Hepatocyte (in vitro differentiated cells): ENCODE measurements around the gene MTHFR. TPM values are rescaled to one million over a fixed set of nuclear protein-coding genes. Genes with fewer than 3 reads are reported as not detected.

Experiments
- DNase-seq: peaks from one replicate; pipeline ENCODE4 v3.0.0-alpha.2; 2016; ENCODE audit warnings: low spot score
- H2AFZ ChIP-seq: fragments of 200-600 bp; sonication (generic); 2 replicates; pipeline ENCODE4 v1.6.0; 2016; ENCODE audit warnings: antibody characterized with exemption, mild to moderate bottlenecking
- H3K27ac ChIP-seq: fragments of 200-600 bp; sonication (generic); 2 replicates; pipeline ENCODE4 v1.5.1; 2016; ENCODE audit warnings: mild to moderate bottlenecking
- H3K27me3 ChIP-seq: fragments of 200-600 bp; sonication (generic); 2 replicates; pipeline ENCODE4 v1.6.1; 2016
- H3K36me3 ChIP-seq: fragments of 200-600 bp; sonication (generic); replicated peaks from 2 replicates; pipeline ENCODE4 v1.5.1; 2016; ENCODE audit warnings: low read depth; ENCODE audit not compliant: insufficient read depth
- H3K4me1 ChIP-seq: fragments of 200-600 bp; sonication (generic); 2 replicates; pipeline ENCODE4 v1.5.1; 2016; ENCODE audit warnings: mild to moderate bottlenecking, moderate library complexity; ENCODE audit not compliant: insufficient read depth
- H3K4me2 ChIP-seq: fragments of 200-600 bp; sonication (generic); 2 replicates; pipeline ENCODE4 v1.6.0; 2016
- H3K4me3 ChIP-seq: fragments of 200-600 bp; sonication (generic); 2 replicates; pipeline ENCODE4 v1.5.1; 2016; ENCODE audit warnings: mild to moderate bottlenecking
- H3K79me2 ChIP-seq: fragments of 200-600 bp; sonication (generic); 2 replicates; pipeline ENCODE4 v1.6.0; 2017; ENCODE audit warnings: mild to moderate bottlenecking
- H3K9me2 ChIP-seq: fragments of 200-600 bp; sonication (generic); replicated peaks from 2 replicates; pipeline ENCODE4 v1.6.0; 2017; ENCODE audit warnings: mild to moderate bottlenecking; ENCODE audit not compliant: insufficient read depth
- H3K9me3 ChIP-seq: fragments of 200-600 bp; sonication (generic); 2 replicates; pipeline ENCODE4 v1.5.1; 2016; ENCODE audit warnings: low read depth, mild to moderate bottlenecking
- H4K20me1 ChIP-seq: fragments of 200-600 bp; sonication (generic); 2 replicates; pipeline ENCODE4 v1.6.0; 2016; ENCODE audit warnings: mild to moderate bottlenecking; ENCODE audit not compliant: insufficient read depth, poor library complexity, severe bottlenecking
- EZH2 ChIP-seq: fragments of 200-600 bp; sonication (generic); IDR thresholded peaks from 2 replicates; pipeline ENCODE4 v1.6.1; 2016; ENCODE audit warnings: antibody characterized with exemption, mild to moderate bottlenecking, borderline replicate concordance
- EZH2phosphoT487 ChIP-seq: fragments of 200-600 bp; sonication (generic); IDR thresholded peaks from one replicate; pipeline ENCODE4 v1.6.1; 2018; ENCODE audit warnings: antibody characterized with exemption, mild to moderate bottlenecking, low read depth, moderate library complexity; ENCODE audit not compliant: unreplicated experiment, severe bottlenecking
- WGBS: methylation state at CpG from one replicate; pipeline ENCODE4 v1.1.6; 2016; ENCODE audit warnings: low lambda C conversion rate; ENCODE audit errors: missing lambda C conversion rate; 5-methylcytosine and 5-hydroxymethylcytosine counted together
- polyA plus RNA-seq: library from polyadenylated mRNA; unstranded; fragments of >200 nt; fragmentation: Nextera tagmentation; extraction: Ambion mirVana; gene quantifications from 2 replicates; pipeline ENCODE4 v1.2.1, GENCODE V29; 2016
- total RNA-seq: library from RNA; depleted of rRNA; stranded (reverse); fragments of >200 nt; gene quantifications from 2 replicates; pipeline ENCODE4 v1.2.3, GENCODE V29; 2014
- TF ChIP-seq, protein P1 (sequence below): fragments of 200-600 bp; sonication (generic); IDR thresholded peaks from 2 replicates; pipeline ENCODE4 v1.5.1; 2016; ENCODE audit warnings: antibody characterized with exemption, mild to moderate bottlenecking; ENCODE audit not compliant: poor library complexity

The MTHFR gene
- total and polyA plus RNA-seq, 2 experiments from 2014 or later: 17.6 to 31.0 TPM

- Histone ChIP-seq H3K79me2 (no peaks in the 10 kb centered on the region), H4K20me1 (no peaks in the 10 kb centered on the region), H3K27ac (no peak overlapping the region), H3K4me1 (no peaks in the 10 kb centered on the region), H3K9me3 (no peaks in the 10 kb centered on the region), H3K27me3 (peaks cover 13% of the 10 kb centered on the region), H3K4me3 (no peak overlapping the region), H3K9me2 (no peaks in the 10 kb centered on the region), H3K4me2 (no peak overlapping the region), H3K36me3 (no peaks in the 10 kb centered on the region), H2AFZ (no peak overlapping the region)
- TF ChIP-seq, protein P1, sequence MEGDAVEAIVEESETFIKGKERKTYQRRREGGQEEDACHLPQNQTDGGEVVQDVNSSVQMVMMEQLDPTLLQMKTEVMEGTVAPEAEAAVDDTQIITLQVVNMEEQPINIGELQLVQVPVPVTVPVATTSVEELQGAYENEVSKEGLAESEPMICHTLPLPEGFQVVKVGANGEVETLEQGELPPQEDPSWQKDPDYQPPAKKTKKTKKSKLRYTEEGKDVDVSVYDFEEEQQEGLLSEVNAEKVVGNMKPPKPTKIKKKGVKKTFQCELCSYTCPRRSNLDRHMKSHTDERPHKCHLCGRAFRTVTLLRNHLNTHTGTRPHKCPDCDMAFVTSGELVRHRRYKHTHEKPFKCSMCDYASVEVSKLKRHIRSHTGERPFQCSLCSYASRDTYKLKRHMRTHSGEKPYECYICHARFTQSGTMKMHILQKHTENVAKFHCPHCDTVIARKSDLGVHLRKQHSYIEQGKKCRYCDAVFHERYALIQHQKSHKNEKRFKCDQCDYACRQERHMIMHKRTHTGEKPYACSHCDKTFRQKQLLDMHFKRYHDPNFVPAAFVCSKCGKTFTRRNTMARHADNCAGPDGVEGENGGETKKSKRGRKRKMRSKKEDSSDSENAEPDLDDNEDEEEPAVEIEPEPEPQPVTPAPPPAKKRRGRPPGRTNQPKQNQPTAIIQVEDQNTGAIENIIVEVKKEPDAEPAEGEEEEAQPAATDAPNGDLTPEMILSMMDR: no peak
- TF ChIP-seq EZH2phosphoT487 (no peak), EZH2 (no peak)
- WGBS: 91% methylated on average over 14 of the region's 14 CpGs
- peak; percentile 1 for DNase-seq
Measured at GRCh38 chr1:11766429-11766776, 39.4 kb downstream of the MTHFR start.

- no peaks in the 10 kb centered on the region for H3K36me3 ChIP-seq
- H3K4me1 ChIP-seq: no peaks in the 10 kb centered on the region
- H3K4me2 ChIP-seq: no peak overlapping the region
- H4K20me1 ChIP-seq: no peaks in the 10 kb centered on the region
- 92% methylated on average over 19 of the region's 19 CpGs for WGBS
- peaks cover 18% of the 10 kb centered on the region for H3K27me3 ChIP-seq
- no peaks in the 10 kb centered on the region for H3K9me2 ChIP-seq
- H3K4me3 ChIP-seq: no peak overlapping the region
- TF ChIP-seq EZH2phosphoT487: no peak
- TF ChIP-seq EZH2: no peak
- TF ChIP-seq, protein P1: no peak
- no peaks in the 10 kb centered on the region for H3K79me2 ChIP-seq
- no peak overlapping the region for H3K27ac ChIP-seq
- peak; percentile 3 for DNase-seq
- no peak overlapping the region for H2AFZ ChIP-seq
- no peaks in the 10 kb centered on the region for H3K9me3 ChIP-seq
Measured at GRCh38 chr1:11765661-11766428, 39.9 kb downstream of the MTHFR start.

DNA sequence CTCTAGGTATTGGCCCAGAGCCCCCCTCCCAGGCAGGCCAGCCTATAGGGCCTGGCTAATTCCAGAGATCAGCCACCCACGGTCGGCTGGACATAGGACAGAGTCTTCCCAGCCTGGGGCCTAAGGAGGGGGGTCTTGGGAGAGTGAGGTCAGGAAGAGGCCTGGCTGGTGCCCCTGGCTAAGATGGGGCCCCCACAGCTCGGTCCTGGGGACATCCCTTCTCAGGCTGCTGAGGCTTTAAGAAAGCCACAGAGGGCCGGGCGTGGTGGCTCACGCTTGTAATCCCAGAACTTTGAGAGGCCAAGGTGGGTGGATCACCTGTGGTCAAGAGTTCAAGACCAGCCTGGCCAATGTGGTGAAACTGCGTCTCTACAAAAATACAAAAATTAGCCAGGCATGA is 41.2 kb downstream of the MTHFR start:
- Histone ChIP-seq H3K27me3 (peaks cover 19% of the 10 kb centered on the region), H3K36me3 (no peaks in the 10 kb centered on the region), H3K4me2 (no peak overlapping the region), H4K20me1 (no peaks in the 10 kb centered on the region), H3K9me2 (no peaks in the 10 kb centered on the region), H3K27ac (no peak overlapping the region), H2AFZ (no peak overlapping the region), H3K9me3 (no peaks in the 10 kb centered on the region), H3K4me1 (no peaks in the 10 kb centered on the region), H3K79me2 (no peaks in the 10 kb centered on the region), H3K4me3 (no peak overlapping the region)
- no peak for DNase-seq
- 74% methylated on average over 7 of the region's 7 CpGs for WGBS
- TF ChIP-seq, protein P1: no peak
- no peak for TF ChIP-seq EZH2
- no peak for TF ChIP-seq EZH2phosphoT487
